HepG2 (cell line): ENCODE measurements around the gene ABCE1. TPM values are rescaled to one million over a fixed set of nuclear protein-coding genes. Genes with fewer than 3 reads are reported as not detected.

Experiments
- RARG ChIP-seq: sonication (generic); formaldehyde crosslinking; IDR thresholded peaks from 2 replicates; pipeline ENCODE4 v1.4.0; 2020; ENCODE audit warnings: low read depth, mild to moderate bottlenecking, missing genetic modification reagents
- ZNF256 ChIP-seq: sonication (generic); formaldehyde crosslinking; conservative IDR thresholded peaks from 2 replicates; pipeline ENCODE4 v1.4.0; 2020; ENCODE audit warnings: missing genetic modification reagents
- polyA plus RNA-seq, 8 experiments: library from polyadenylated mRNA; depleted of rRNA in 3 of 8; stranded (reverse) in 7 of 8; unstranded in 1 of 8; fragments of >200 nt; fragmentation: Illumina TruSeq in 4 of 8; extraction: Trizol in 4 of 8; gene quantifications; 2 replicates each; pipeline versions ENCODE4 v1.2.1 to v1.2.3, GENCODE V29; 2011 to 2016; ENCODE audit warnings: low read depth in 4 of 8, missing spikeins in 1 of 8, mixed read lengths in 1 of 8; ENCODE audit not compliant: insufficient read depth in 1 of 8
- total RNA-seq, 5 experiments: library from RNA; depleted of rRNA; stranded (reverse); fragments of >200 nt; fragmentation: Illumina TruSeq; extraction: Trizol; gene quantifications; 2 replicates each; pipeline ENCODE4 v1.2.3, GENCODE V29; 2016; ENCODE audit warnings: low read depth in 1 of 5
- TF ChIP-seq, protein P1 (sequence below): sonication (generic); formaldehyde crosslinking; IDR thresholded peaks from 2 replicates; pipeline ENCODE4 v1.4.0; 2020; ENCODE audit warnings: missing genetic modification reagents, mild to moderate bottlenecking, borderline replicate concordance
- TF ChIP-seq, protein P2 (sequence below): fragments of 450-650 bp; IDR thresholded peaks from 2 replicates; pipeline ENCODE4 v1.6.1; 2017; ENCODE audit warnings: mild to moderate bottlenecking
- TF ChIP-seq, protein P3 (sequence below): sonication (generic); formaldehyde crosslinking; IDR thresholded peaks from 2 replicates; pipeline ENCODE4 v1.9.0; 2021; ENCODE audit warnings: missing genetic modification reagents, mild to moderate bottlenecking, borderline replicate concordance

ABCE1 gene
- total and polyA plus RNA-seq, 2 of the 13 experiments (the other 11 are each of a cell fraction or from before 2014, with no cell fraction given): 50.8 to 139 TPM

DNA sequence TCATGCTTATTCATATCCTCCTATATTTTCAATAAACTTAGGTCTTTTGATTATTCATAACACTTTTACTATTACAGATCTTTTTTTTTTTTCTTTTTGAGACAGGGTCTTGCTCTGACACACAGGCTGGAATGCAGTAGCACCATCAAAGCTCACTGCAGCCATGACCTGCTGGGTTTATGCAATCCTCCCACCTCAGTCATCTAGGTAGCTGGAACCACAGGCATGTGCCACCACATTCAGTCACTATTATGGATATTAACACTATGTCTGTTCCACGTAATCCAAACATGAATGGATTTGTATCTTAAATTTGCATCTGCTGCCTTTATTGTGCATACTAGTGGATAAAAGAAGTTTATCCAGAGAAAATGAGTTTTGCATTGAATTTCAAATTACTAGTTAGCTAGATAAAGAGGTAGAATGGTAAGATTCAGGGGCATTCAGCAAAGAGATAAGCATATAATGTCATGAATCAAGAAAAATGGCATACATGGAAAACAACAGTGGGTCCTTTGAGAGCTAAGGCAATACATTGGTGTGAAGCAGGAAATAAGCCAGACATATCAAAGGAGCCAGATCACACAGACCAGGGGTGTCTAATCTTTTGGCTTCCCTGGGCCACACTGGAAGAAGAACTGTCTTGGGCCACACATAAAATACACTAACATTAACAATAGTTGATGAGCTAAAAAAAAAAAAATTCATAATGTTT, 14.1 kb upstream of the ABCE1 start (continued):
- TF ChIP-seq, protein P1, sequence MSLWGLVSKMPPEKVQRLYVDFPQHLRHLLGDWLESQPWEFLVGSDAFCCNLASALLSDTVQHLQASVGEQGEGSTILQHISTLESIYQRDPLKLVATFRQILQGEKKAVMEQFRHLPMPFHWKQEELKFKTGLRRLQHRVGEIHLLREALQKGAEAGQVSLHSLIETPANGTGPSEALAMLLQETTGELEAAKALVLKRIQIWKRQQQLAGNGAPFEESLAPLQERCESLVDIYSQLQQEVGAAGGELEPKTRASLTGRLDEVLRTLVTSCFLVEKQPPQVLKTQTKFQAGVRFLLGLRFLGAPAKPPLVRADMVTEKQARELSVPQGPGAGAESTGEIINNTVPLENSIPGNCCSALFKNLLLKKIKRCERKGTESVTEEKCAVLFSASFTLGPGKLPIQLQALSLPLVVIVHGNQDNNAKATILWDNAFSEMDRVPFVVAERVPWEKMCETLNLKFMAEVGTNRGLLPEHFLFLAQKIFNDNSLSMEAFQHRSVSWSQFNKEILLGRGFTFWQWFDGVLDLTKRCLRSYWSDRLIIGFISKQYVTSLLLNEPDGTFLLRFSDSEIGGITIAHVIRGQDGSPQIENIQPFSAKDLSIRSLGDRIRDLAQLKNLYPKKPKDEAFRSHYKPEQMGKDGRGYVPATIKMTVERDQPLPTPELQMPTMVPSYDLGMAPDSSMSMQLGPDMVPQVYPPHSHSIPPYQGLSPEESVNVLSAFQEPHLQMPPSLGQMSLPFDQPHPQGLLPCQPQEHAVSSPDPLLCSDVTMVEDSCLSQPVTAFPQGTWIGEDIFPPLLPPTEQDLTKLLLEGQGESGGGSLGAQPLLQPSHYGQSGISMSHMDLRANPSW (CRISPR knock-in tag): no peak
- TF ChIP-seq, protein P2, sequence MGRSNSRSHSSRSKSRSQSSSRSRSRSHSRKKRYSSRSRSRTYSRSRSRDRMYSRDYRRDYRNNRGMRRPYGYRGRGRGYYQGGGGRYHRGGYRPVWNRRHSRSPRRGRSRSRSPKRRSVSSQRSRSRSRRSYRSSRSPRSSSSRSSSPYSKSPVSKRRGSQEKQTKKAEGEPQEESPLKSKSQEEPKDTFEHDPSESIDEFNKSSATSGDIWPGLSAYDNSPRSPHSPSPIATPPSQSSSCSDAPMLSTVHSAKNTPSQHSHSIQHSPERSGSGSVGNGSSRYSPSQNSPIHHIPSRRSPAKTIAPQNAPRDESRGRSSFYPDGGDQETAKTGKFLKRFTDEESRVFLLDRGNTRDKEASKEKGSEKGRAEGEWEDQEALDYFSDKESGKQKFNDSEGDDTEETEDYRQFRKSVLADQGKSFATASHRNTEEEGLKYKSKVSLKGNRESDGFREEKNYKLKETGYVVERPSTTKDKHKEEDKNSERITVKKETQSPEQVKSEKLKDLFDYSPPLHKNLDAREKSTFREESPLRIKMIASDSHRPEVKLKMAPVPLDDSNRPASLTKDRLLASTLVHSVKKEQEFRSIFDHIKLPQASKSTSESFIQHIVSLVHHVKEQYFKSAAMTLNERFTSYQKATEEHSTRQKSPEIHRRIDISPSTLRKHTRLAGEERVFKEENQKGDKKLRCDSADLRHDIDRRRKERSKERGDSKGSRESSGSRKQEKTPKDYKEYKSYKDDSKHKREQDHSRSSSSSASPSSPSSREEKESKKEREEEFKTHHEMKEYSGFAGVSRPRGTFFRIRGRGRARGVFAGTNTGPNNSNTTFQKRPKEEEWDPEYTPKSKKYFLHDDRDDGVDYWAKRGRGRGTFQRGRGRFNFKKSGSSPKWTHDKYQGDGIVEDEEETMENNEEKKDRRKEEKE: no peak
- TF ChIP-seq ZNF256 (CRISPR knock-in tag) (no peak), RARG (CRISPR knock-in tag) (no peak)
- TF ChIP-seq, protein P3, sequence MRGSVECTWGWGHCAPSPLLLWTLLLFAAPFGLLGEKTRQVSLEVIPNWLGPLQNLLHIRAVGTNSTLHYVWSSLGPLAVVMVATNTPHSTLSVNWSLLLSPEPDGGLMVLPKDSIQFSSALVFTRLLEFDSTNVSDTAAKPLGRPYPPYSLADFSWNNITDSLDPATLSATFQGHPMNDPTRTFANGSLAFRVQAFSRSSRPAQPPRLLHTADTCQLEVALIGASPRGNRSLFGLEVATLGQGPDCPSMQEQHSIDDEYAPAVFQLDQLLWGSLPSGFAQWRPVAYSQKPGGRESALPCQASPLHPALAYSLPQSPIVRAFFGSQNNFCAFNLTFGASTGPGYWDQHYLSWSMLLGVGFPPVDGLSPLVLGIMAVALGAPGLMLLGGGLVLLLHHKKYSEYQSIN (CRISPR knock-in tag): no peak
